Measurements from ENCODE around the gene BRINP1. TPM values are rescaled to one million over a fixed set of nuclear protein-coding genes. Genes with fewer than 3 reads are reported as not detected.

The BRINP1 gene
- total RNA-seq, 1 donor from 2014 or later: 0.07 TPM

- no peaks in the 10 kb centered on the region for H3K36me3 Mint-ChIP-seq (ENCODE audit: low read depth)
- peaks cover 4% of the 10 kb centered on the region for H3K9me3 Mint-ChIP-seq (ENCODE audit: low read depth)
- no peak overlapping the region for H3K27ac Mint-ChIP-seq (ENCODE audit: unreplicated experiment)
- H3K27me3 Mint-ChIP-seq (ENCODE audit: low read depth): no peaks in the 10 kb centered on the region
- H3K4me1 Mint-ChIP-seq (ENCODE audit: low read depth): no peaks in the 10 kb centered on the region
- DNase-seq (ENCODE audit: low spot score): no peak
- TF ChIP-seq CTCF (IDR thresholded peaks at IDR 0.05): no peak
- H3K4me3 Mint-ChIP-seq (ENCODE audit: unreplicated experiment): no peak overlapping the region
Observed at GRCh38 chr9:119213471-119213870, 155.8 kb downstream of the BRINP1 start.

GRCh38 chr9:119197893-119198607 lies 171.2 kb downstream of the BRINP1 start:
- Mint-ChIP-seq H3K27ac (ENCODE audit: unreplicated experiment) (no peak overlapping the region), H3K9me3 (ENCODE audit: low read depth) (no peaks in the 10 kb centered on the region), H3K4me1 (ENCODE audit: low read depth) (no peaks in the 10 kb centered on the region), H3K36me3 (ENCODE audit: low read depth) (no peaks in the 10 kb centered on the region), H3K4me3 (ENCODE audit: unreplicated experiment) (no peak overlapping the region), H3K27me3 (ENCODE audit: low read depth) (no peaks in the 10 kb centered on the region)
- no peak for DNase-seq (ENCODE audit: low spot score)
- TF ChIP-seq CTCF (IDR thresholded peaks at IDR 0.05): no peak

GRCh38 chr9:119195521-119195920 lies 173.7 kb downstream of the BRINP1 start:
- Mint-ChIP-seq H3K4me1 (ENCODE audit: low read depth) (no peaks in the 10 kb centered on the region), H3K4me3 (ENCODE audit: unreplicated experiment) (no peak overlapping the region), H3K27ac (ENCODE audit: unreplicated experiment) (no peak overlapping the region), H3K36me3 (ENCODE audit: low read depth) (no peaks in the 10 kb centered on the region), H3K9me3 (ENCODE audit: low read depth) (no peaks in the 10 kb centered on the region), H3K27me3 (ENCODE audit: low read depth) (no peaks in the 10 kb centered on the region)
- DNase-seq (ENCODE audit: low spot score): no peak
- no peak for TF ChIP-seq CTCF (IDR thresholded peaks at IDR 0.05)

- Mint-ChIP-seq H3K4me1 (ENCODE audit: low read depth) (no peaks in the 10 kb centered on the region), H3K27ac (ENCODE audit: unreplicated experiment) (no peak overlapping the region), H3K27me3 (ENCODE audit: low read depth) (no peaks in the 10 kb centered on the region), H3K9me3 (ENCODE audit: low read depth) (peaks cover 13% of the 10 kb centered on the region), H3K36me3 (ENCODE audit: low read depth) (no peaks in the 10 kb centered on the region), H3K4me3 (ENCODE audit: unreplicated experiment) (no peak overlapping the region)
- no peak for DNase-seq (ENCODE audit: low spot score)
- TF ChIP-seq CTCF (IDR thresholded peaks at IDR 0.05): no peak
Observed at GRCh38 chr9:119185298-119185697, 183.9 kb downstream of the BRINP1 start.

- Mint-ChIP-seq H3K27ac (ENCODE audit: unreplicated experiment) (no peak overlapping the region), H3K9me3 (ENCODE audit: low read depth) (peaks cover 13% of the 10 kb centered on the region), H3K27me3 (ENCODE audit: low read depth) (no peaks in the 10 kb centered on the region), H3K4me3 (ENCODE audit: unreplicated experiment) (no peak overlapping the region), H3K36me3 (ENCODE audit: low read depth) (no peaks in the 10 kb centered on the region), H3K4me1 (ENCODE audit: low read depth) (no peaks in the 10 kb centered on the region)
- TF ChIP-seq CTCF (IDR thresholded peaks at IDR 0.05): no peak
- DNase-seq (ENCODE audit: low spot score): no peak
Observed at GRCh38 chr9:119184265-119184936, 184.8 kb downstream of the BRINP1 start.
